B cell (primary cell): Measurements from ENCODE around the gene AK9.

Experiments
- CTCF ChIP-seq: fragments of 200-600 bp; IDR thresholded peaks from one replicate; pipeline ENCODE4 v1.8.0; 2022; ENCODE audit warnings: antibody characterized with exemption, mild to moderate bottlenecking
- EZH2 ChIP-seq: IDR thresholded peaks from 2 replicates; pipeline ENCODE4 v1.6.1; 2012; ENCODE audit warnings: borderline replicate concordance, low read depth, mild to moderate bottlenecking, moderate library complexity, low read length; ENCODE audit not compliant: insufficient read depth, poor library complexity, severe bottlenecking

GRCh38 chr6:109507490-109508072, 183.4 kb downstream of the AK9 start:
- no peak for TF ChIP-seq EZH2
- TF ChIP-seq CTCF: no peak
